Activated naive CD4-positive, alpha-beta T cell treated with Interleukin-2 at 50 U/mL for 16 hours (primary cell): Measurements from ENCODE around the gene IKZF1.
A peak's percentile ranks its signal among the peaks of the same experiment; 100 is the strongest.

Experiments
- DNase-seq: peaks from one replicate; pipeline ENCODE4 v3.0.0-alpha.2; 2020

Gene IKZF1

DNA sequence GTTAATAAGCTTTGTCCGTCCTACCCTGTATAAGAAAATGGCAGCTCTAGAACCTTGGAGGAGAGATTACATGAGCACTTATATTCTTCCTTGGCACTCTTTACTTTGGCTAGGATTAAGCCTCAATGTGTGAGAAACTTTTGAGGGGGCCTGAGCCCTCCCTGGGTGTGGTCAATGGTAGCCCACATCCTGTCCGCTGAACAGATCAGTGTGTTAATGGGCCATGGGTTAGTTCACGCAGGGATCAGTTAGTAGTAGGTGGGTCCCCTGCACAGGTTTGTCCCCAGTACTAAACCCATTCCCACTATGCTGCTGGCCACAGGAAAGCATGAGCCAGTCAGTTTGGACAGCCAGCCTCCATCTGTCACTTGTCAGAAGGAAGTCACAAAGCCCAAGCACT is 20.2 kb upstream of the IKZF1 start:
- DNase-seq: no peak

DNA sequence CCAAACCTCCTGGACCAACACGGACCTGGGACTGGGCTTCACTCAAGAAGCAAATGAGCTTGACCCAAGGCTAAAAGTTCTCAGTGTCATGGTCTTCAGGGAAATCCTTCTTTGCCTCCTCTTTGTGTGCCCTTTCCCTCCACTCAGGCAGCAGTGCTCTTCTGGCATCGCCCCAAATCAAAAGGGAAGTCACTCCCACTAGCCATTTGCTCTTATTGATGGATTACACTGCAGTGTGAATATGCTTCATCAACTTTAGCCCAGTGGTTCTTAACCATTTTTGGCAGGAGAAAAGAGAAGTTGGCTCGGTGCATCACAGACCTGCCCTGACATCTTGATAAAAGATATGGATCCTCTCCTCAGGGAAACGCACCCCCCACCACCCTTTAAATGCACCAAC is 19.2 kb upstream of the IKZF1 start:
- DNase-seq: no peak

DNA sequence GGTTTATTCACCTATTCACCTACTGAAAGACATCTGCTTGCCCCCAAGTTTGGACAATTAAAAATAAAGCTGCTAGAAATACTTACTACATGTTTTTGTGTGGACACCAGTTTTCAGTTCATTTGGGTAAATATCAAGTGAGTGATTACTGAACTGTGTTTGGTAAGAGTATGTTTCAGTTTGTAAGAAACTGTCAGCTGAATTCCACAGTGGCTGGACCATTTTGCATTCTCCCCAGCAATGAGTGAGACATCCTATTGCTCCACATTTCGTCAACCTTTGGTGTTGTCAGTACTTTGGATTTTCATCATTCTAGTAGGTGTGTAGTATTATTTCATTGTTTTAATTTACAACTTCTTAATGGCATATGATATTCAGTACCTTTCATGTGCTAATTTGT is 17.4 kb upstream of the IKZF1 start:
- no peak for DNase-seq

DNA sequence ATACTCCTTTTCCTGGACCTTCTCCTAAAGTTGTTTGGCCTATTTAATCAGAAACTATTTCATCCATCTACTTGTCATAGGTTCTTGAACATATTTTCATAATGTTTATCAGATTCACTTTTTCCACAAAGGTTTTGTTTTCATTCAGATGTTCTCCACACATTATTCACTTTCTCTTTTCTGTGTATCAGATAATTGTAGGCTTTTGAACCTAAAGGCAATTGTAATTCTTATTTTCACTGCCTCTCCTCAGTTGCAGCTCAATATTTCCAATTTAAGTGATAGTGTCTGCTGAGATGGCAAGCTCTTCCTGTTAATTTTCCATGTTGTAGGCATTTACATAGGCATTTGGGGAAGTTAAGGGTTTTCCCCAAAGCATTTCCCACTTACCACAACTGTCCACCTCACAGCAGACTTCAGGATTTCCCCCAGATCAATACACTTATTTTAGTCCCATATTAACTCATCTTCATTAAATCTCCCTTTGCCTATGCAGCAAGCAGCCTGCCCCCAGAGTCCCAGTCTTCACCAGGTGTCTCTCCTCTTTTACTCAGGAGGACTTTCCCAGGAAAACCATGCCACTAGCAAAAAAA is 12.3 kb upstream of the IKZF1 start:
- no peak for DNase-seq

DNA sequence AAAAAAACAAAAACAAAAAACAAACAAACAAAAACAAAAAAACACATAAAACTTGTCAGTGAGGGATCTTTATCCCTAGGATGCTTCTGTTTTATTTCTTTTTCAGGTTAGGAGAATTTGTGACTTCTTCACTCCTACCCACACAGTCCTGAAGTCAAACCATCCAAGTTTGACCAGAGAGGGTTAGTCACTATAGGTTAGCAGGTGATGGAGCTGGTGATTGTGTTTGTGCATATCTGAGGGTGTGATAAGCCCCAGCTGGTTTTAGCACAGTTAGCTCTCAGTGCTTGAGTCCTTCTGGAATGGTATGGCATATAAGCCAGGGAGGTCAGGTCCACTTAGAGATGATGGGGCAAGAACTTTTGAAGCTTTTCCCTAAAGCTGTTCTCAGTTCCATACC is 11.8 kb upstream of the IKZF1 start:
- DNase-seq: no peak

DNA sequence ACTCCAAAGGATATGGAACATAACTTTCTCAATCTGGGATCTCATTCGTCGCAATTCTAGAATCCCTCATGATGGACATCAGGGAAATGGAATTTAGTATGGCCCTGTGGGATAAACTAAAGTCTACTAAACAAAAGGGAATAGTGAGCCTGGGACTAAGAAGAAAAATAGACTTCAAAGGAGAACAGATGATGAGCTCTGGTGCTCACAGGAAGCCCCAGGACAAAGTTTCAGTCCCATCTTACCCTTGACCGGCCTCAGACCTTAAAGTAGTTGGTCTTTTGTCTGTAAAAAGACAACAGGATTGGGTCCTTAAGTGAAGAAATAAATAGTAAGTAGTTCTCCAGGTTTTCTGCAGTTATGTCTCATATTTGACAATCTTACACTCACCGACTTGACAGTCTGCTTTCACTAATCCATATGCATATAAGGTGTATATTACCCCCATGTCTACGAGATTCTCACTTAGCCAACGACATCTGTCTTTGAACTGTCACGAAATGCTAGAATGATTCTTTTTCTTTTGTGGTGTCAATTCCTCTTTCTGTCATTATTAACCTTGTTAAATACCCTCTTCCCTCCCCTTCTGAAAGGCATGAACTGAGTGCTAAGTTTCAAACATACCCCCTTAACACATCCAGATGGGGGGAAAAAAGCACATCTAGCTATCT is 10.9 kb upstream of the IKZF1 start:
- DNase-seq: no peak

DNA sequence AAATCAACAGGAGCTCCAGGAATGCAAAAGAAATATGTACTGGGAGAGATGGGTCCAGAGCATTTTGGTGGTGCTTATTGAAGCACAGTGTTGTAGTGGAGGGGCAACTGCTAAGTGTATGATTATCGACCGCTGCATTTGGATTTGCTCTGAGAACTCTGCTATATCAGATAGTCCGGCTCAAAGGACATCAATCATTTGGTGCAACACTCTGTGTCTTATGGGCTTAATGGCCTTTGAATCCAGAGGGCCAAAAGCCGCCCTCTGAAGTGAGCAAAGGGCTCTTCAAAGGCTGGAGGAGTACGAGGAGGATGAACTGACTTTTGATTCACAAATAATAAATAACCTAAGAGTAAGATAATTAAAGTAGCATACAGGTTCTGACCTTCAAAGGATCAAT is 9.4 kb upstream of the IKZF1 start:
- no peak for DNase-seq

DNA sequence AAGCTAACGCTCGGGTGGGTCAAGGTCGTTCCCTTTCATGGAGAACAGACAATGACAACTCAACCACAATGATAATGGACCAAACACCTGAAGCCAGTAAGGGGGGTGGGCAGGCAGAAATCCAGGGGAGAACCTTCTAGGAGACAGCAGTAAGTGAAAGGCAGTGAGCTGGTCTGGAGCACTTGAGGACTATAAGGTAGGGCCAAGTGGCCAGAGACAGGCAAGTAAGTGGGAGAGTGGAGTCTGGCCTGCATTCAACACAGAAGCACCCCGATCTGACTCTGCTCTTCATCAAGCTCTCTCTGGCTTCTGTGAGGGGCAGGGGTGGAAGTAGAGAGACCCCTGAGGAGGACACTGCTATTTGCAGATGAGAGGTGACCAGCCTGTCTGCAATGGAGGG is 7.7 kb upstream of the IKZF1 start:
- DNase-seq: no peak

DNA sequence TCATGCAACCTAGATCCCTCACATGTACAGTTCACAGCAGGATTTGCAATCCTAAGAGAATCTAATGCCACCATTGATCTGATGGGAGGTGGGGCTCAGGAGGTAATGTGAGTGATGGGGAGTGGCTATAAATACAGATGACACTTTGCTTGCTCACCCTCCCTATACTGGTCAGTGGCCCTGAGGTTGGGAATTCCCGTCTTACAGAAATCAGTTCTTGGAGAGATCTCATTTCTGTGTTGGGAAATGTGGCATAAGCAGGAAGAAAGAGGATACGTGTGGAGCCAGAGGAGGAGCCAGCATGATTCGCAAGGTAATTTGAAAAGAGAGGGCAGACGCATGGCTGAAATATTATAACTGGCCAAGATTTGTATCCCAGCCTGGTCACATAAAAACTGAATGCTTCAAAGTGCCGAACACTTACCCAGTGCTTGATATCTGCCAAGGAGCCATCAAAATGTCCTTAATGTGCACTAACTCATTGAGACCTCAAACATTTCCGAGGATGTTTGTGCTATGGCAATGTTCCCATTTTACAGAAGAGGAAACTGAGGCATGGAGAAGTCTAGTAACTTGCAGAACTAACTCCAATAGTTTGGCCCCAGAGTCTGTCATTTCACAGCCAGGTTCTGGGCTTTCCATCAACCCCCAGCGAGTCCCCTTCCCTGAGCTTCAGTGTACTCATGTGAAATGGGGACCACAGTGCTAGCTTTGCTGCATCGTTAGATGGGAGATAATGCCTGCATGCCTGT is 5.5 kb upstream of the IKZF1 start:
- no peak for DNase-seq

DNA sequence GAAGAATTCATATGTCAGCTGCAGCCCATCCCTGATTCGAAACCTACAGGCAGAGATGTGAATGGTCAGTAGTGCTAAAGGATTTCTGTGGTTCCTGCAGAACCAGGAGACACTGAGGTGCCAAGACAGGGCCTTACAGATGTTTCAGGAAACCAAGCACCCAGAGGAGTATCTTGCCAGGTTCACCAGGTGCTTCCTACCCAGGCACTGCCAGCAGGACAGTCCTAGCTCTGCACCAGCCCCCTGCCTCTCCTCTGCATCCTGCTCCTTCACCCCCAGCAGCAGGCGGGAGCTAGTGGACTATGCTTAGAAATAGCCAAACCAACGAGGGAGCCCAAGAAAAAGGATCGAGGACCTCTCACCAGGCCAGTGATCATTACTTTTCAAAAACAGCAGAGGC is 4.2 kb upstream of the IKZF1 start:
- DNase-seq: no peak

DNA sequence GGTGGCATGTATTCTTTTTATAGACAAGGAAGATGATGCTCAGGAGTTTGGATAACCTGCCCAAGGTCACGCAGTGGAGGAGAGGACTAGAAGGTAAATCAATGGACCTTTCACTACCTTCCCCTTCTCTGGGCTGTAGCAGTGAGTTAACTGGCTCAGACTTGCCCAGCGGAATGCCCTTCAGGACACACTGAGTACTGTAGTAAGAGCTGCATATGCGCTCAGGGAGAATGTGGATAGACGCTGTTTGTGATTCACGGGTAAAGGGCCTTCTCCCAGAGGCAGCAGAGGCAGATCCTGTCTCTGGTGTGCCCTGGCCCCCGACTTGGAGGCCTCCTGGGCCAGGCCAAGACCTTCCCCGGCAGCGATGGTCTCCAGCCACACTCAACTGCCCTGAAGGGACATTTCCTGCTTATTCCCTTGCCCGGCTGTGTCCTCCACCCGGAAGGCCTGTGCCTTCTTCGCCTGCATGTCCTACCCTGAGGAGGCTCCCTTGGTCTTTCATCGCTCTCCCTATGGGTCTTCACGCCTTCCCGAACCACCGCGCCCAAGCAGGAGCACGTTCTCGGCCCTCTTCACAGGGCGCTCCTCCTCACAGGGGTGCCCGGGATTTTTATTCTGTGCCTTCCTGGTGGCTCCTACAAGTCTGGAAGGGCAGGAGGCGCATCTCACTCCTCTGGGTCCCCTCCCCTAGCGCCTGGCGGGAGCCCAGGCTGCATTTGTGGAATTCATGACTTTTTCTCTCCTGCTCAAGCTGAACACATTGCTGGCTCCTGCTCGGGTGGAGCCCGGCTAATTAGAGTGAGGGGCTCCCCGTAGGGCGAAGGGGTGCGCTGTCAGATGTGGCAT is 1.8 kb upstream of the IKZF1 start:
- no peak for DNase-seq

DNA sequence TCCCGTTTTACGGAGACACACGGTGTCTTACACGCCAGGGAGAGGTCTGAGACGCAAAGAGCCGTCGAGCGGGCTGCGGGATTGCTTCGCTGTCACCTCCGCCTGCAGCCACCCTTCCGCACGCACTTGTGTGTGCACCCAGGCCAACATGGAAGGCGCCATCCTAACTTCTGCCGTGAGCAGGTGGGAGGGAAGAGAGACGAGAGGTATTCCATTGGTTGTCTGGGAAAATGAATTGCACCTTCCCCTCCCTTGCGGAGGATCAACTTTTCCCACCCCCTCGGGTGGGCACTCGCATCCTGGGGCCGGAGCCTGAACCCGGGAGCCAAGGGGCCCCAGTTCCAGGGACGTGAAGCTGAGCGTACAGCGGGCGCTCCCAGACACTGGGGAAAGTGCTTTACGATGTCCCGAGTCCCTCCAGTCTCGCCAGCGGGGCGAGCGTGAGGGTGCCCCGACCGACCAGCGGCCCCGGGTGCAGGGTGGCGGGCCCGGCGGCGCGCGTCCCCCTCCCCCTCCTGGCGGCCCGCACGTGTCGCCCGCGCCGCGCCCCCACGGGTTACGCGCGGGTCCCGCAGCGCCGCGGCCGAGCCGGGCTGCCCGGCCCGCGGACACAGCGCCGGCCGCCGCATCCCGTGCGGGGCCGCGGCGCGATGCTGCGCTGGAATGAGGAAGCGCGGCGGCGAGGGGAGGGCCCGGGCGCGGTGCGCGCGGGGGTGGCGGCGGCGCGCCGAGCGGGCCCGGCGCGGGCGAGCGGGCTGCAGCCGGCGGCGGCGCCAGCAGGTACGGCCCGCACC is 984 bp upstream of the IKZF1 start:
- no peak for DNase-seq

DNA sequence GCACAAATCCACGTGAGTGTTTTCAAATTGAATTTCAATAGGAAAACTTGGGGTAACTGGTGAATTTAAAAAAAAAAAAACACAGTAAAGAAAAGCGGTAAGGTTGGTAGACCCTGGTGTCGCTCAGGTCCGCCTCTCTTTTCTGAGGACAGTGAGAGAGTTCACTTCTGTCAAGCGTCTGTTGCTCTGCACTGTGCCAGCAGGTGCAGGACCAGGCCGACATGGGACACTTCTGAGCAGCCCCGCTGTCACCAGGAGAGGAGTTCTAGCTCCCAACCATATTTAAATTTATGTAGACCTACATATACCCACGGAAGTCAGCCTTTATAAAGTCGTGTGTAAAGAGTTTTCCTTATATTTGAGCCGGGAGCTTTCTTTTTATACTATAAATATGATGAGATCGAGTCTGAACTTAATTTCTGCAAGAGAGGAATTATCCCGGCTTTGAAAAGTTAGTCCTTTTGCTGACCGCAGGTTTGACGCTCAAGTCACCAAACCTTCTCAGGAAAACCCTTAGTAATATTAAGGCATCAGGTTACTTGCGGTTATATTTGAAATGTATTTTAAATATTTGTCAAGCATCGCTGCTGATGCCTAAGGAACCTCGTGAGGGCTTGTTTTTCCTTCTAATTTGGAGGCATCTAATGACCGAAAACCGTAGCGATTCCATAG is 531 bp downstream of the IKZF1 start:
- peak; percentile 69 for DNase-seq

DNA sequence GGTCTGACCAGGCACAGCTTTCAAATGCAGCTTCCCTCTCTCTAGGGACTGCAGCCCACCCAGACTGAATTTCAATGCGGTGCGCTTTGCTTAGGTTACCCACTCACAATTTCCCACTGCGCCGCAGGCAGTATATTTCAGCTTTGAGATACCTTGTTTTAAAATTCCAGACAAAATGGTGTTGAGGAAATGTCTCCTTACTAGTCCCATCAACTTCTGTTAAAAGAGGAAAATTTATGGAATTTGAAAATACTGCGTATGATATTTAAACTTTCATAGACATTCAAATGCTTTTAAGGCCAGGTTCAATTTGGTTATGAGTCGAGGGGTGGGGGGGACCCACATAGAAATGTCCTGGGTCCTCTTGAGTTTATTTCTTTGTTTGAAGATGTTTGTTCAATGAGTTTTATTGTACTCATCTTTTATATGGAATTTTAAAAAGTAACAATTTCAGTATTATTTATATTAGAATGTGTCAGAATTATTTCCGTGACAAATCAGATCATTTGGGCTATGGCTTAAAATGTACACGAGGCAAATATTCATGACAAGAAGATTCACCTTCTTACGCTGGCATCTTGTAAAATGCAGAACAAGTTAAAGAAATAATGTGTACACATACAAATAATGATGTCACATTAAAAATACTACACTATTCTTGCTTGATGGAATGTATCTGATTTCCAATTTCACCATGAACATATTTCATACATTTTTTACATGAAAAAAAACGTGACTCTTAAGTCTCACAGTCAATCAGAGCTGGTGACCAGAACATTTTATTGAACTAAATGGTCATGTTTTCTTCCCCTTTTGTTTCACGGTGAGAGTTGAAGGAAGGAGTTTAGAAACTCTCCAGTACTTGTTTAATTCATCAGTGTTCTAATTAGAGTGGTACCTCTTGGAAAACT is 1.3 kb downstream of the IKZF1 start:
- DNase-seq: no peak

DNA sequence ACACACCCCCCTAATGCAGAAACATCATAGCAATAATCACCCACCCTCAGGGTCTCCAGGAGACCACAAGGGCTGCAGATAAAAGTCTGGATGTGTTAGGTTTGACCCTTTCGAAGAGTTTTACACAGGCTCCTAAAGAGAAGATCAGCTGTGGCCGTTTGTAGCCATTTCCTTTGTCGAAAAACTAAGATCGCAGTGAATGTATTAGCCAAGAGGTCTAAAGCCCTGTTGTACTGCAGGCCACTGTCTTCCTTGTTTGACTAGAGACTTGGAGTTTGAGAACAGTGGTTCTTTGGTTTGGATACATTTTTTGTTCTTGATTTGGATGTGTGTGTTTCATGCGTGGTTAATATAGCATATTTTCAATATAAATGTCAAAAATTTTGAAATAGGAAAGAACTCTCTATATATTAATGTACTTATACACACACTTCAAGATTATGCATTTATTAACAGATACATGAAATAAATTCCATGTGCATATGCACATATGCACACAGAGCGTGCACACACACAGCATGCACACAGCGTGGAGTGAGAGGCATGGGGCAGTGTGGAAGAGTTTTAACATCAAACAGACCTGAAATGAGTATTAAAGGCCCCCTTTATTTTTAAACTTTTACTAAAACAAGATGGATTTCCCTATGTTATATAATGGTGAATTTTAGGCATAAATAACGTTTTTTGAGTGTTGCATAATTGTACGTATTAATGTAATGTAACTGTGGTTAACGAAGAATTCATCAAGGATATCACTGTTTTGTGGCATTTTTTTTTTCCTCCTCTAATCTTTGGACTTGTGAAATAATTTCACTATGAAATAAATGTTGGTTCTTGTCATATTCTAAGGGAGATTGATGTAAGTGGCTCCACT is 2.2 kb downstream of the IKZF1 start:
- no peak for DNase-seq

DNA sequence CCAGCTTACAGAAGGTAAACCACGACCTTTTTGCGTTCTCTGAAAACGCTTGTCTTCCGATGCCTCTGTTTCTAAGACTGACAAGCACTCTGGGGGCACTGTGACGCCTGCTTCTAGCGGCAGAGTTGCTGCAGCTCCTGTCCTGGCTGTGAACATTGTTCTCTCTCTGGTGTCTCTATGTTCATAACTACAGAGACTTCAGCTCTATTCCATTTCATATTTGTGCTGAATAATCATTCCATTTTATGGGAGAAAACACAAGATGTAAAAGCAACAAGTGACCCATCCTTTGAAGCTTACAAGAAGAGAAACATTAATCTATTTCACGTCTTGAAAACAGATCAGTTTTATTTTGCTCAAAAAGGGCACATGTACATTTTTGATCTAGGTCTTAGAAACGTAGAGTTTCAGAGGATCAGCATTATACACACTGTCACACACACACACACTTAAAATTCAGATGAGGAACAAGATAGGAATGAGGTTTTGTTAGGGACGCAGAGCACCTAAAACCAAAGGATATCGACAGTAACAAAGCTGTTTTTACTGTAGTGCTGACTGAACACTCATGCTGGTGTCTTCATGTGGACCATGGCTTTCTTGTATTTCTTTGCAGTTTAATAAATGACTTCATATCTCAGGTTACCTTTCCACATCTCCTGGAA is 3.0 kb downstream of the IKZF1 start:
- DNase-seq: peak; percentile 68

DNA sequence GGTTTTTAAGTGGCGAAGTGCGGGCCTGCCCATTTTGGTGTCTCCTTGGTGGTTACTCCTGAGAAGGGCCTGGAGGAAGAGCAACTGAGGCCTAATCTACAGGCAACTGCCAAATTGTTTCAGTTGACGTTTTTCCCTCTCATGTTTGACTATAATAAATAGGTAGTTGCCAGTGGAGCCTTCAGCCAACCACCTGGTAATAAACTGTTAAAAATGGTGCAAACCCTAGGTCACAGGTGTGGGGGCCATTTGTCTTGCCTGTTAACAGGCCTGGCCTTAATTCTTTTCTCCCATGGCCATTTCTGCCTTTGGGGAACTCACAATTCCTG is 3.7 kb downstream of the IKZF1 start:
- no peak for DNase-seq

DNA sequence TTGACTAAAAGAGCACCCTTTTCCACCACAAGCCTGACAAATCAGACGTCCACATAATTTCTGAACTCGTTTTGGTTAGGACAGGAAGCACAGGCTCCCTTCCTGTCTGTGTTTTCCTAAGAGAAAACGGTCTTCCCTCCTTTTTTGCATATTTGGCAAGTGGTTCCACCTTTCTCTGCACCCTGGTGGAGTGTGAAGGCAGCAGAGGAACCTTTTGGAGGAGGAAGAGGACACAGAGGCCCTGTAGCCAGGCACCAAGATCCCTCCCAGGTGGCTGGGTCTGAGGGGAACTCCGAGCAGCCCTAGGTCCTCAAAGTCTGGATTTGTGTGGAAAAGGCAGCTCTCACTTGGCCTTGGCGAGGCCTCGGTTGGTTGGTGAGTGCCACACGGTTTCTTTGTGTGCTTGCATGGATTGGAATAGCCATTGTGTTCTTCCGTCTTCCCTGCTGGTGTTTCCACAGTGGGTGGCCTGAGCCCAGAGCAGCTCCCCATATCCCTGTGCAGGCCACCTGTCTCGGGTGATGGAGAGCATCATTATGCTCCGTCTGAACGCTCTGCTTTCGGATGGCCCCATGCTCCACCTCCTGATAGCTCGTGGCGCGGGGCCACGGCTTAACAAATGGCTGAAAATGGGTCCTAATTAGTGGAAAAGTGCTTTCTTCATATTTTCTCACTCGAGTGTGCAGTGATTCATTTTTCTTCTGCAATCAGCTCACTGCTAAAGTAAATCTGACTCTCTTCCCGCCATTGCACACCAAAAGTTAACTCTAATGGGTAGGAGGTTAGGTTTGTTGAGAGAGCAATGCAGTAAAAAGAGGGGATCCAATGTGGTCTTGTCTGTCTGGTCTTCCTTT is 4.2 kb downstream of the IKZF1 start:
- DNase-seq: no peak

DNA sequence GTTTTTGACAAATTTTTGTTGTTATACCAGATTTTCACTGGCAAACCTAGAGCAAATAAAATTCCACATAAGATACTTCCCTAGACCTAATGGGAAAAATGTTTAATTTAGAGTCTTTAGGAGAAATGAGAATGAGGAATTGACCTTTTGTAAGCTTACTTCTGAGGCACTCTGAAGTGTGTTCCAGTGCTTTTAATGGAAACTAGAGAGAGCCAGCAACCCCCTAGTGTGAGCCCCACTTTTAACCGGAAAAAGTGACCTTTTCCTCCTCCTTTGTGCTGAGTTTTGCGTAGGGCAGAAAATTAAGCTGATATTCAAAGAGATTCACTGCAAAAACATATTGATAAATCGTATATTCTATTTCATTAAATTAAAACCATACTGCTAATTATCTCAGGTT is 5.2 kb downstream of the IKZF1 start:
- no peak for DNase-seq
